ENCODE results near the gene MOV10L1. TPM values are rescaled to one million over a fixed set of nuclear protein-coding genes. Genes with fewer than 3 reads are reported as not detected.

The MOV10L1 gene
- total and polyA plus RNA-seq, 2 donors (not counting 1 experiment from before 2014, with no cell fraction given): 0.03 to 0.83 TPM

GRCh38 chr22:50138041-50138440 is 48.2 kb downstream of the MOV10L1 start:
- DNase-seq (ENCODE audit: low read depth in 2 of 2): no peak
- no peaks in the 10 kb centered on the region for H4K20me1 ChIP-seq (ENCODE audit: control insufficient read depth, extremely low read depth, insufficient read depth, low read length)
- no peak overlapping the region for H3K27ac ChIP-seq (ENCODE audit: insufficient read depth, low read length)
- no peak for TF ChIP-seq CTCF (conservative IDR thresholded peaks at IDR 0.05 in 1 of 2, IDR thresholded peaks at IDR 0.05 in 1 of 2; ENCODE audit: low read depth in 1 of 2, low read length in 2 of 2)
- no peak for TF ChIP-seq EZH2 (IDR thresholded peaks at IDR 0.05; ENCODE audit: low read length, missing control alignments)
- no peak overlapping the region for H2AFZ ChIP-seq (ENCODE audit: low read length)
- H3K27me3 ChIP-seq (ENCODE audit: control insufficient read depth, insufficient read depth, low read length): peaks cover 12% of the 10 kb centered on the region
- no peak overlapping the region for H3K9ac ChIP-seq (ENCODE audit: insufficient read depth, low read length)
- no peak overlapping the region for H3K4me3 ChIP-seq (replicated peaks in 1 of 4; ENCODE audit: control extremely low read depth in 1 of 4, insufficient read depth in 1 of 4, low read depth in 3 of 4, low read length in 4 of 4)
- H3K79me2 ChIP-seq (ENCODE audit: control insufficient read depth, insufficient read depth, low read length): no peaks in the 10 kb centered on the region
- no peaks in the 10 kb centered on the region for H3K9me3 ChIP-seq (ENCODE audit: control insufficient read depth, insufficient read depth, low read depth, low read length)
- H3K4me1 ChIP-seq (ENCODE audit: control insufficient read depth, extremely low read depth, insufficient read depth, low read length): no peaks in the 10 kb centered on the region
- H3K36me3 ChIP-seq (ENCODE audit: control insufficient read depth, insufficient read depth, low read length): no peaks in the 10 kb centered on the region
- no peak overlapping the region for H3K4me2 ChIP-seq (ENCODE audit: extremely low read depth, insufficient read depth, low read length)

DNA sequence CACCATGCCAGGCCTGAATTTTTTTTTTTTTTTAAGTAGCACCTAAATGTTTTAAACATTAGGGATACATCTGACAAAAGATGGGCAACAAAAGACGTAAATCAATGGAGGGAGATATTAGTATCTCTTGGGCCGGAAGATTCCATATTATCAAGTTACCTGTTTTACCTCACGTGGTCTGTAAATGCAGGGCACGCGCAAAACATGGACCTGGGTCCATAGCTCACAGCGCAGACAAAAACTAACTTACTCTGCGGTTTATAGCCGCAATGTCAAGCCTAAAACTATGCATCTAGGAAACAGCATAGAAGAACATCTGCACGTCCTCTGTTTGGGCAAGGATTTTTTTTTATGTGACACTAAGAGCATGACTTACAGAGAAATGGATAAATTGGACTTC is 49.2 kb downstream of the MOV10L1 start:
- H3K4me1 ChIP-seq (ENCODE audit: control insufficient read depth, extremely low read depth, insufficient read depth, low read length): no peaks in the 10 kb centered on the region
- no peak for DNase-seq (ENCODE audit: low read depth in 2 of 2)
- H3K79me2 ChIP-seq (ENCODE audit: control insufficient read depth, insufficient read depth, low read length): no peaks in the 10 kb centered on the region
- no peaks in the 10 kb centered on the region for H4K20me1 ChIP-seq (ENCODE audit: control insufficient read depth, extremely low read depth, insufficient read depth, low read length)
- H3K36me3 ChIP-seq (ENCODE audit: control insufficient read depth, insufficient read depth, low read length): no peaks in the 10 kb centered on the region
- no peak overlapping the region for H3K4me3 ChIP-seq (replicated peaks in 1 of 4; ENCODE audit: control extremely low read depth in 1 of 4, insufficient read depth in 1 of 4, low read depth in 3 of 4, low read length in 4 of 4)
- peaks cover 19% of the 10 kb centered on the region for H3K27me3 ChIP-seq (ENCODE audit: control insufficient read depth, insufficient read depth, low read length)
- H3K9ac ChIP-seq (ENCODE audit: insufficient read depth, low read length): no peak overlapping the region
- TF ChIP-seq CTCF (conservative IDR thresholded peaks at IDR 0.05 in 1 of 2, IDR thresholded peaks at IDR 0.05 in 1 of 2; ENCODE audit: low read depth in 1 of 2, low read length in 2 of 2) (no peak), EZH2 (IDR thresholded peaks at IDR 0.05; ENCODE audit: low read length, missing control alignments) (no peak)
- no peak overlapping the region for H2AFZ ChIP-seq (ENCODE audit: low read length)
- no peak overlapping the region for H3K27ac ChIP-seq (ENCODE audit: insufficient read depth, low read length)
- H3K4me2 ChIP-seq (ENCODE audit: extremely low read depth, insufficient read depth, low read length): no peak overlapping the region
- no peaks in the 10 kb centered on the region for H3K9me3 ChIP-seq (ENCODE audit: control insufficient read depth, insufficient read depth, low read depth, low read length)

DNA sequence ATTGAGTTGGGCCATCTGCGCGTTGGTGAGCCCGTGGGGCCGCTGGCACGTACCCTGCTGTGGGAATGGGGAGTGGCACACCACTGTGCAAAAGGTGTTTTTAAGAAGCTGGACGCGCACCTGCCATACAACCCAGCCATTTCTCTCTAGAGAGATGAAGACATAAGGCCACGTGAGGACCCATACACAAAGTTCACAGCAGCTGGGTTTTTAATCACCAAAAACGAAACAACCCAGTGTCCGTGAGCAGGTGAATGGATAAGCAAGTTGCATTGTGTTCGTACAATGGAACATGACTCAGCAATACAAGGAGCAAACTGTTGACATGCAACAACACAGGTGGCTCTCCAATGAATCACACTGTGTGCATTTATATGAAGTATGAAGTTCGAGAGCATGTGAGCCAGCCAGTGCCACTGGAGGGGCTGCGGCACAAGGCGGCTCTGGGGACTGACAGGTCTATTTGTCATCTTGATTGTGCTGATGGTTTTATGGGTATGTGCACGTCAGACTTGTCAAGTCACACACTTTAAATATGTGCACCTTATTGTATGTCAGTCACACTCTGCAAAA is 50.1 kb downstream of the MOV10L1 start:
- no peaks in the 10 kb centered on the region for H3K4me1 ChIP-seq (ENCODE audit: control insufficient read depth, extremely low read depth, insufficient read depth, low read length)
- no peak for DNase-seq (ENCODE audit: low read depth in 2 of 2)
- H3K4me2 ChIP-seq (ENCODE audit: extremely low read depth, insufficient read depth, low read length): no peak overlapping the region
- no peak overlapping the region for H2AFZ ChIP-seq (ENCODE audit: low read length)
- no peaks in the 10 kb centered on the region for H4K20me1 ChIP-seq (ENCODE audit: control insufficient read depth, extremely low read depth, insufficient read depth, low read length)
- no peaks in the 10 kb centered on the region for H3K9me3 ChIP-seq (ENCODE audit: control insufficient read depth, insufficient read depth, low read depth, low read length)
- no peak overlapping the region for H3K27ac ChIP-seq (ENCODE audit: insufficient read depth, low read length)
- H3K27me3 ChIP-seq (ENCODE audit: control insufficient read depth, insufficient read depth, low read length): peaks cover 19% of the 10 kb centered on the region
- H3K4me3 ChIP-seq (replicated peaks in 1 of 4; ENCODE audit: control extremely low read depth in 1 of 4, insufficient read depth in 1 of 4, low read depth in 3 of 4, low read length in 4 of 4): no peak overlapping the region
- no peaks in the 10 kb centered on the region for H3K36me3 ChIP-seq (ENCODE audit: control insufficient read depth, insufficient read depth, low read length)
- H3K79me2 ChIP-seq (ENCODE audit: control insufficient read depth, insufficient read depth, low read length): no peaks in the 10 kb centered on the region
- no peak overlapping the region for H3K9ac ChIP-seq (ENCODE audit: insufficient read depth, low read length)
- TF ChIP-seq EZH2 (IDR thresholded peaks at IDR 0.05; ENCODE audit: low read length, missing control alignments) (no peak), CTCF (conservative IDR thresholded peaks at IDR 0.05 in 1 of 2, IDR thresholded peaks at IDR 0.05 in 1 of 2; ENCODE audit: low read depth in 1 of 2, low read length in 2 of 2) (no peak)

All from fibroblast of lung (primary cell).